ENCODE results near the gene CDC16.

DNA sequence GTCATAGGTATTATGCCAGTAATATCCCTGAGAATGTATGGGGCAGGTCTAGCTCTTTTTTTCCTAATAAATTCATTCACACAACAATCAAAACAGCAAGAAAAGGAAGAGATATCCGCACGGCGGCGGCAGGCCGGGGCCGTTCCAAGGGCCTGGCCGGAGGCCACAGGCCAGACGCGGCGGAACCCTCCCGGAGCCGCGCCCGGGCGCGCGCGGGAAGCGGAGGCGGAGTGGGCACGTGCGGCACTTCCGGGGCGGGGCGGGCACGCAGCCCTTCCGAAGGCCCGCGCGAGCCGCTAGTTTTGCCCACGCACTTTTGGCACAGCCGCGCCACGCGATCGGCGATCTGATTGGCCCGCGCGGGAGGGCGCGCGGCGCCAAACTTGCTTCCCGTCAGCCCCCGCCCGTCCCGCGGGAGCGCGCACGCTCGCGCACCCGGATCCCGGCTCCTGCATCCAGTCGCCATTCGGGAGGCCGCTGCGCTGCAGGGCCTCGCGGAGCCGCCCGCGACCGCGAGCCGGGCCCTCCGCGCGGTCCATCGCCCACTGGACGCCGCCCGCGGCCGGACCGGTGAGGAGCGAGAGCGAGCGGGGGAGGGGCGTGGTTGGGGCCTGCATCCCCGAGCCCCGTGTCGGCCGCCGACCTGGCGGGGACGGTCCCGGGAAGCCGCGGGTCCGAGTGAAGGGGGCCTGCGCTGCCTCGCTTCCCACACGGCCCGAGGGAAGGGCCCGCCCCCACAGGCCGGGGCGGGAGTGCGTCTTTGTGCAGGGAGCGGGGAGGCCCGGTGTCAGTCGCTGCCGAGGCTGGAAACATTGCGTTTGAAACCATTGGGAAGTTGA, 79.6 kb downstream of the CDC16 start, which contains the start of gene CHAMP1:
- TF ChIP-seq, protein P1, sequence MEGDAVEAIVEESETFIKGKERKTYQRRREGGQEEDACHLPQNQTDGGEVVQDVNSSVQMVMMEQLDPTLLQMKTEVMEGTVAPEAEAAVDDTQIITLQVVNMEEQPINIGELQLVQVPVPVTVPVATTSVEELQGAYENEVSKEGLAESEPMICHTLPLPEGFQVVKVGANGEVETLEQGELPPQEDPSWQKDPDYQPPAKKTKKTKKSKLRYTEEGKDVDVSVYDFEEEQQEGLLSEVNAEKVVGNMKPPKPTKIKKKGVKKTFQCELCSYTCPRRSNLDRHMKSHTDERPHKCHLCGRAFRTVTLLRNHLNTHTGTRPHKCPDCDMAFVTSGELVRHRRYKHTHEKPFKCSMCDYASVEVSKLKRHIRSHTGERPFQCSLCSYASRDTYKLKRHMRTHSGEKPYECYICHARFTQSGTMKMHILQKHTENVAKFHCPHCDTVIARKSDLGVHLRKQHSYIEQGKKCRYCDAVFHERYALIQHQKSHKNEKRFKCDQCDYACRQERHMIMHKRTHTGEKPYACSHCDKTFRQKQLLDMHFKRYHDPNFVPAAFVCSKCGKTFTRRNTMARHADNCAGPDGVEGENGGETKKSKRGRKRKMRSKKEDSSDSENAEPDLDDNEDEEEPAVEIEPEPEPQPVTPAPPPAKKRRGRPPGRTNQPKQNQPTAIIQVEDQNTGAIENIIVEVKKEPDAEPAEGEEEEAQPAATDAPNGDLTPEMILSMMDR (IDR thresholded peaks at IDR 0.05; ENCODE audit: low read depth, low read length) = no peak
- no peak for TF ChIP-seq EZH2phosphoT487 (IDR thresholded peaks at IDR 0.05; ENCODE audit: low read depth)

Data from OCI-LY3 (cell line).